Tibial nerve (tissue), 4 donors: ENCODE results near the gene AP3M1.

Source experiments
- EP300 ChIP-seq, 2 donors: sonication (generic); formaldehyde crosslinking; IDR thresholded peaks; one replicate each; pipeline ENCODE4 v1.6.1; 2017; ENCODE audit warnings: antibody characterized with exemption in 2 of 2, mild to moderate bottlenecking in 1 of 2
- POLR2A ChIP-seq, 2 donors: fragments of 450-650 bp; IDR thresholded peaks; one replicate each; pipeline ENCODE4 v1.6.1; 2017; ENCODE audit warnings: antibody characterized with exemption in 2 of 2, mild to moderate bottlenecking in 2 of 2, moderate library complexity in 2 of 2
- TF ChIP-seq, protein P1 (sequence below), 5 experiments: fragments of 200-600 bp in 3 of 5; fragments of 450-650 bp in 2 of 5; sonication (generic) in 3 of 5; IDR thresholded peaks; one replicate each; pipeline ENCODE4 v1.5.1; 2016 to 2019; ENCODE audit warnings: antibody characterized with exemption in 5 of 5, mild to moderate bottlenecking in 3 of 5, moderate library complexity in 2 of 5

DNA sequence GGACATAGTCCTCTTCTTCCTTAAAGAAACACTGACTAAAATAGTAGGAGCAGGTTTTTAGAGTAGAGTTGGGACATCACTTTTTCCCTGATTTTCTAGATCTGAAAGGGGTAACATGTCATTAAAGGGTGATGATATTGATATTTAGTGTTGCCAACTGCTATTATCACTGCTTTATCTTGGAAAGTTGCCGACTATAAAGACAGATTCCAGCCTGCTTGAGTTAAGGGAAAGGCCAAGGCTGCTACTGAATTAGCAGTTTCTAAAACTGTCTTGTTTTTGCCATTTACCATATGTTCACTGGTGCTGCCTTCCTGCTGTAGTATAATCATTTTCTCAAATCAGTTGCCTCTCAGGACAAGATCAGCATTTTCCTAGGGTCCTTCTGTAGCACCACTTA, 29.7 kb downstream of the AP3M1 start:
- TF ChIP-seq, protein P1, sequence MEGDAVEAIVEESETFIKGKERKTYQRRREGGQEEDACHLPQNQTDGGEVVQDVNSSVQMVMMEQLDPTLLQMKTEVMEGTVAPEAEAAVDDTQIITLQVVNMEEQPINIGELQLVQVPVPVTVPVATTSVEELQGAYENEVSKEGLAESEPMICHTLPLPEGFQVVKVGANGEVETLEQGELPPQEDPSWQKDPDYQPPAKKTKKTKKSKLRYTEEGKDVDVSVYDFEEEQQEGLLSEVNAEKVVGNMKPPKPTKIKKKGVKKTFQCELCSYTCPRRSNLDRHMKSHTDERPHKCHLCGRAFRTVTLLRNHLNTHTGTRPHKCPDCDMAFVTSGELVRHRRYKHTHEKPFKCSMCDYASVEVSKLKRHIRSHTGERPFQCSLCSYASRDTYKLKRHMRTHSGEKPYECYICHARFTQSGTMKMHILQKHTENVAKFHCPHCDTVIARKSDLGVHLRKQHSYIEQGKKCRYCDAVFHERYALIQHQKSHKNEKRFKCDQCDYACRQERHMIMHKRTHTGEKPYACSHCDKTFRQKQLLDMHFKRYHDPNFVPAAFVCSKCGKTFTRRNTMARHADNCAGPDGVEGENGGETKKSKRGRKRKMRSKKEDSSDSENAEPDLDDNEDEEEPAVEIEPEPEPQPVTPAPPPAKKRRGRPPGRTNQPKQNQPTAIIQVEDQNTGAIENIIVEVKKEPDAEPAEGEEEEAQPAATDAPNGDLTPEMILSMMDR (IDR thresholded peaks at IDR 0.05) = no peak
- no peak for TF ChIP-seq POLR2A (IDR thresholded peaks at IDR 0.05)
- TF ChIP-seq EP300 (IDR thresholded peaks at IDR 0.05) = no peak
